HUDEP-2 (cell line): ENCODE data around the gene SORL1.

ENCODE experiments used
- DNase-seq, 76 experiments: peaks; one replicate each; lab custom pipeline; 2025; ENCODE audit not compliant: unreplicated experiment in 76 of 76; lab: John Stamatoyannopoulos, UW

SORL1 gene

GRCh38 chr11:121524233-121524631 lies 72.1 kb downstream of the SORL1 start:
- DNase-seq: no peak

GRCh38 chr11:121525376-121525775 lies 73.3 kb downstream of the SORL1 start:
- no peak for DNase-seq

GRCh38 chr11:121530257-121530656 lies 78.1 kb downstream of the SORL1 start:
- DNase-seq: no peak

- no peak for DNase-seq
Measured at GRCh38 chr11:121533601-121534000, 81.5 kb downstream of the SORL1 start.

GRCh38 chr11:121534131-121535093 lies 82.3 kb downstream of the SORL1 start:
- no peak for DNase-seq

GRCh38 chr11:121535129-121535796 lies 83.1 kb downstream of the SORL1 start:
- DNase-seq: no peak

GRCh38 chr11:121536126-121536525 lies 84.0 kb downstream of the SORL1 start:
- DNase-seq: no peak

- DNase-seq: no peak
Measured at GRCh38 chr11:121538054-121538453, 85.9 kb downstream of the SORL1 start.

- DNase-seq: no peak
Measured at GRCh38 chr11:121539000-121539399, 86.9 kb downstream of the SORL1 start.

GRCh38 chr11:121540627-121541026 lies 88.5 kb downstream of the SORL1 start:
- no peak for DNase-seq

GRCh38 chr11:121543836-121544380 lies 91.8 kb downstream of the SORL1 start:
- no peak for DNase-seq

GRCh38 chr11:121544956-121545355 lies 92.8 kb downstream of the SORL1 start:
- DNase-seq: no peak

GRCh38 chr11:121547574-121547973 lies 95.5 kb downstream of the SORL1 start:
- no peak for DNase-seq

- no peak for DNase-seq
Measured at GRCh38 chr11:121550247-121551030, 98.3 kb downstream of the SORL1 start.

GRCh38 chr11:121551463-121551862 lies 99.3 kb downstream of the SORL1 start:
- no peak for DNase-seq

GRCh38 chr11:121552154-121552553 lies 100.0 kb downstream of the SORL1 start:
- no peak for DNase-seq

- no peak for DNase-seq
Measured at GRCh38 chr11:121552644-121553043, 100.5 kb downstream of the SORL1 start.

- DNase-seq: no peak
Measured at GRCh38 chr11:121553389-121553788, 101.3 kb downstream of the SORL1 start.

- peak in 13 of 76 experiments; percentile 0 to 24 (median 9) for DNase-seq
Measured at GRCh38 chr11:121553806-121554205, 101.7 kb downstream of the SORL1 start.

- no peak for DNase-seq
Measured at GRCh38 chr11:121554552-121554951, 102.4 kb downstream of the SORL1 start.

GRCh38 chr11:121555121-121555520 lies 103.0 kb downstream of the SORL1 start:
- no peak for DNase-seq
